ENCODE measurements around the gene SOD1.

SOD1 gene

DNA sequence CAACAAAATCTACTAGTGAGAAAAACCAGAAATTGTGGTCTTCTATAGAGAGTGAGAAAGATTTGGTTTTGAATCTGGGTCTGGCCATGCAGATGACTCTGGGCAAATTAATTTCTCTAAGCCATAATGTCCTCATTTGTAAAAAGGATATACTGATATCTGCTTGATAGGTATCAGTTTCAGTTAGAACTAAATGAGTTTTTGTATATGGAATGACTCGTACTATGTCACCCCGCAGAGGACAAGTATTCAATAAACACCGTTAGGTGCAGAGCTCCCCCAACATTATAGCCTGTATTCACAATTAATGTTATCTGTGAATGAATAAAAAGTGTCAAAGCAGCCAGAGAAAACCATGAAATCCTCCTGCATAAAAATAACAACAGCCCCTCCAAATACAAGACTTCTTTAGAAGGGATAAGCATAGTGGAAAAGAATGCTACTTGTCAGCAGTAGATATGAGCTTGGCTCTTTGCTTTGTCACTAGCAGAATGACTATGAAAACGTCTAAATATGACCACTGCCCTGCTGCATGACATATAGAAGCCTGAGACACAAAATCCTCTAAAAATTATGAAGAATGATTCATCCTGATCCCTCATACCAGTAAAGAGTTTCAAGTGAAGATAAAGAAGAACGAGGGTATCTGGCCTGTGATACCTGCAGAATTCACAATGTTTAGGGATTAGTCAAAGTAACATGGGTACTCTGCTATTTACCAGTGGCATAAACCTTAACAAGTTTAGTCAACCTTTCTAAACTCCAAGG, 54.7 kb downstream of the SOD1 start:
- FAIRE-seq, result no peak

DNA sequence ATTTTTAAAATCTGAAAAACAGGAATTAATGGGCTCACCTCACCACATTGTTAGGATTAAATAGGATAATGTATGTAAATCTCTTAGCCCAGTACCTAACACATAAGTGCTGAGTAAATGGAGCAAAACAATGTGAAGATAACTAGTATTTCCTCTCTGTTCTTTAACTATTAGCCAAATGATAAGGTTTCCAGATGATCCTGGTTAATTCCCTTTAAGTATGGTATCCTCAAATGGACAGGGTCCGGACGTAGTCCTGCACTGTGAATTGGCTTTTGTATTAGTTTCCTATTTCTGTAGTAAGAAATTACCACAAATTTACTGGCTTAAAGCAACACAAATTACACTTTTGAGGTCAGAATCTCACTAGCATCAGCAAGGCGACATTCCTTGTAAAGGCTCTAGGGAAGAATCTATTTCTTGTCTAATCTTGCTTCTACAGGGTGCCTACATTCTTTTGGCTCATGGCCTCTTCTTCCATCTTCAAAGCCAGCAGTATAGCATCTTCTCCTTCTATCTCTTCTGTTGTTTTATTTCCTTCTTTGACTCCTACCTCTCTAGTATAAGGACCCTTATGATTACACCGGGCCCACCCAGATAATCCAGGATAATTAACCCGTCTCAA, 55.4 kb downstream of the SOD1 start:
- TF ChIP-seq POLR2AphosphoS5 (IDR thresholded peaks at IDR 0.05; ENCODE audit: low read depth, low read length) (no peak), SPI1 (IDR thresholded peaks at IDR 0.05; ENCODE audit: low read depth, low read length) (no peak), POU2F2 (IDR thresholded peaks at IDR 0.05; ENCODE audit: low read depth, low read length) (no peak), POLR2A (IDR thresholded peaks at IDR 0.05; ENCODE audit: low read depth, low read length) (no peak), PAX5 (IDR thresholded peaks at IDR 0.05; ENCODE audit: insufficient read depth, low read length, severe bottlenecking) (no peak), TAF1 (IDR thresholded peaks at IDR 0.05; ENCODE audit: low read depth, low read length) (no peak)
- DNase-seq (ENCODE audit: insufficient read length, low spot score), result no peak
- no peak for FAIRE-seq

More for the DNA sequence above, 54.7 kb downstream of the SOD1 start:
- TF ChIP-seq POLR2AphosphoS5 (IDR thresholded peaks at IDR 0.05; ENCODE audit: low read depth, low read length) (no peak), SPI1 (IDR thresholded peaks at IDR 0.05; ENCODE audit: low read depth, low read length) (no peak), PAX5 (IDR thresholded peaks at IDR 0.05; ENCODE audit: insufficient read depth, low read length, severe bottlenecking) (no peak), POU2F2 (IDR thresholded peaks at IDR 0.05; ENCODE audit: low read depth, low read length) (no peak), POLR2A (IDR thresholded peaks at IDR 0.05; ENCODE audit: low read depth, low read length) (no peak), TAF1 (IDR thresholded peaks at IDR 0.05; ENCODE audit: low read depth, low read length) (no peak)
- DNase-seq (ENCODE audit: insufficient read length, low spot score), result no peak

GRCh38 chr21:31716106-31716505, 56.6 kb downstream of the SOD1 start:
- no peak for TF ChIP-seq POLR2AphosphoS5 (IDR thresholded peaks at IDR 0.05; ENCODE audit: low read depth, low read length)
- TF ChIP-seq TAF1 (IDR thresholded peaks at IDR 0.05; ENCODE audit: low read depth, low read length), result no peak
- no peak for TF ChIP-seq POU2F2 (IDR thresholded peaks at IDR 0.05; ENCODE audit: low read depth, low read length)
- no peak for TF ChIP-seq SPI1 (IDR thresholded peaks at IDR 0.05; ENCODE audit: low read depth, low read length)
- TF ChIP-seq POLR2A (IDR thresholded peaks at IDR 0.05; ENCODE audit: low read depth, low read length), result no peak
- no peak for TF ChIP-seq PAX5 (IDR thresholded peaks at IDR 0.05; ENCODE audit: insufficient read depth, low read length, severe bottlenecking)
- DNase-seq (ENCODE audit: insufficient read length, low spot score) (no peak), FAIRE-seq (no peak)
